C4-2B (cell line): Measurements from ENCODE around the gene BRIP1.

Experiments used
- ZFX ChIP-seq: fragments of 450-650 bp; IDR thresholded peaks from 2 replicates; pipeline ENCODE4 v1.6.1; 2017
- TF ChIP-seq, protein P1 (sequence below): fragments of 450-650 bp; conservative IDR thresholded peaks from 2 replicates; pipeline ENCODE4 v1.5.1; 2017; ENCODE audit warnings: mild to moderate bottlenecking

DNA sequence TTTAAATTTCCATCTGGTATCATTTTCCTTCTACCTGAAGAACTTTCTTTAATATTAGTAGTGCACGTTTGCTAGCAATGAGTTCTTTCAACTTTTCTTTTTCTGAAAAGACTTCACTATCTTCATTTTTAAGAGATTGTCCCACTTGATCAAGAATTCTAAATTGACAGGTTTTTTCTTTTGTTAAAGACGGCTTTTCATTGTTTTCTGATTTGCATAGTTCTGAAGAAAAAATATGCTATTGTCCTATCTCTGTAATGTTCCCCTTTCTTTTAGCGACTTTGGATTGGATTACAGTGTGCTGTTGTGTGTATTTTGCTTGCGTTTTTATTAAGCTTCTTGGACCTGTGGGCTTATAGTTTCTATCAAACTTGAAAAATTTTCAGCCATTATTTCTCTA, 146.0 kb downstream of the BRIP1 start:
- TF ChIP-seq, protein P1, sequence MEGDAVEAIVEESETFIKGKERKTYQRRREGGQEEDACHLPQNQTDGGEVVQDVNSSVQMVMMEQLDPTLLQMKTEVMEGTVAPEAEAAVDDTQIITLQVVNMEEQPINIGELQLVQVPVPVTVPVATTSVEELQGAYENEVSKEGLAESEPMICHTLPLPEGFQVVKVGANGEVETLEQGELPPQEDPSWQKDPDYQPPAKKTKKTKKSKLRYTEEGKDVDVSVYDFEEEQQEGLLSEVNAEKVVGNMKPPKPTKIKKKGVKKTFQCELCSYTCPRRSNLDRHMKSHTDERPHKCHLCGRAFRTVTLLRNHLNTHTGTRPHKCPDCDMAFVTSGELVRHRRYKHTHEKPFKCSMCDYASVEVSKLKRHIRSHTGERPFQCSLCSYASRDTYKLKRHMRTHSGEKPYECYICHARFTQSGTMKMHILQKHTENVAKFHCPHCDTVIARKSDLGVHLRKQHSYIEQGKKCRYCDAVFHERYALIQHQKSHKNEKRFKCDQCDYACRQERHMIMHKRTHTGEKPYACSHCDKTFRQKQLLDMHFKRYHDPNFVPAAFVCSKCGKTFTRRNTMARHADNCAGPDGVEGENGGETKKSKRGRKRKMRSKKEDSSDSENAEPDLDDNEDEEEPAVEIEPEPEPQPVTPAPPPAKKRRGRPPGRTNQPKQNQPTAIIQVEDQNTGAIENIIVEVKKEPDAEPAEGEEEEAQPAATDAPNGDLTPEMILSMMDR = no peak
- no peak for TF ChIP-seq ZFX
